ENCODE measurements around the gene ERGIC3. TPM values are rescaled to one million over a fixed set of nuclear protein-coding genes. Genes with fewer than 3 reads are reported as not detected.

Gene ERGIC3
- total RNA-seq, 4 donors from 2014 or later, result 106 to 199 (median 153) TPM

- TF ChIP-seq EP300 (IDR thresholded peaks at IDR 0.05), result no peak
- Histone ChIP-seq H3K27ac (no peak overlapping the region), H3K4me3 (no peak overlapping the region), H3K9me3 (no peaks in the 10 kb centered on the region), H3K27me3 (no peaks in the 10 kb centered on the region), H3K4me1 (no peaks in the 10 kb centered on the region), H3K36me3 (no peaks in the 10 kb centered on the region)
- 92 to 98% methylated on average over 6 to 7 of the region's 7 CpGs for WGBS, 2 donors
- DNase-seq (ENCODE audit: low spot score in 2 of 2), result no peak
Measured at GRCh38 chr20:35564905-35565304, 23.0 kb downstream of the ERGIC3 start.

GRCh38 chr20:35568645-35569044 lies 26.8 kb downstream of the ERGIC3 start:
- Histone ChIP-seq H3K27me3 (no peaks in the 10 kb centered on the region), H3K4me3 (no peak overlapping the region), H3K4me1 (no peaks in the 10 kb centered on the region), H3K27ac (no peak overlapping the region), H3K9me3 (peaks cover 0 to 14% (median 0%) of the 10 kb centered on the region in 4 donors), H3K36me3 (no peaks in the 10 kb centered on the region)
- no peak for TF ChIP-seq EP300 (IDR thresholded peaks at IDR 0.05)
- no peak for TF ChIP-seq CTCF (IDR thresholded peaks at IDR 0.05)
- TF ChIP-seq POLR2A (IDR thresholded peaks at IDR 0.05), result no peak
- 11 to 12% methylated on average over 2 of the region's 2 CpGs for WGBS, 2 donors
- no peak for DNase-seq (ENCODE audit: low spot score in 2 of 2)

GRCh38 chr20:35571555-35571954 lies 29.7 kb downstream of the ERGIC3 start:
- H3K4me3 ChIP-seq, result no peak overlapping the region
- H3K4me1 ChIP-seq, result no peaks in the 10 kb centered on the region
- no peaks in the 10 kb centered on the region for H3K36me3 ChIP-seq
- TF ChIP-seq EP300 (IDR thresholded peaks at IDR 0.05) (no peak), CTCF (IDR thresholded peaks at IDR 0.05) (no peak), POLR2A (IDR thresholded peaks at IDR 0.05) (no peak)
- H3K27me3 ChIP-seq, result no peaks in the 10 kb centered on the region
- peaks cover 0 to 27% (median 0%) of the 10 kb centered on the region in 4 donors for H3K9me3 ChIP-seq
- no peak for DNase-seq (ENCODE audit: low spot score in 2 of 2)
- H3K27ac ChIP-seq, result no peak overlapping the region

- WGBS, 2 donors, result 94% methylated on average over 4 of the region's 4 CpGs
- DNase-seq (ENCODE audit: low spot score in 2 of 2), result no peak
- TF ChIP-seq EP300 (IDR thresholded peaks at IDR 0.05), result no peak
- TF ChIP-seq POLR2A (IDR thresholded peaks at IDR 0.05), result no peak
- no peak for TF ChIP-seq CTCF (IDR thresholded peaks at IDR 0.05)
- peaks cover 0 to 27% (median 0%) of the 10 kb centered on the region in 4 donors for H3K9me3 ChIP-seq
- no peaks in the 10 kb centered on the region for H3K36me3 ChIP-seq
- no peak overlapping the region for H3K27ac ChIP-seq
- H3K4me3 ChIP-seq, result no peak overlapping the region
- no peaks in the 10 kb centered on the region for H3K27me3 ChIP-seq
- no peaks in the 10 kb centered on the region for H3K4me1 ChIP-seq
Measured at GRCh38 chr20:35572838-35573237, 31.0 kb downstream of the ERGIC3 start.

- H3K4me1 ChIP-seq, result no peaks in the 10 kb centered on the region
- no peaks in the 10 kb centered on the region for H3K27me3 ChIP-seq
- no peak for DNase-seq (ENCODE audit: low spot score in 2 of 2)
- H3K27ac ChIP-seq, result no peak overlapping the region
- TF ChIP-seq POLR2A (IDR thresholded peaks at IDR 0.05) (no peak), EP300 (IDR thresholded peaks at IDR 0.05) (no peak), CTCF (IDR thresholded peaks at IDR 0.05) (no peak)
- peaks cover 0 to 27% (median 0%) of the 10 kb centered on the region in 4 donors for H3K9me3 ChIP-seq
- no peak overlapping the region for H3K4me3 ChIP-seq
- 75 to 78% methylated on average over 4 of the region's 4 CpGs for WGBS, 2 donors
- H3K36me3 ChIP-seq, result no peaks in the 10 kb centered on the region
Measured at GRCh38 chr20:35575958-35576357, 34.1 kb downstream of the ERGIC3 start.

GRCh38 chr20:35576816-35577215 lies 34.9 kb downstream of the ERGIC3 start:
- H3K9me3 ChIP-seq, result peaks cover 0 to 36% (median 0%) of the 10 kb centered on the region in 4 donors
- no peaks in the 10 kb centered on the region for H3K27me3 ChIP-seq
- no peaks in the 10 kb centered on the region for H3K36me3 ChIP-seq
- no peak overlapping the region for H3K4me3 ChIP-seq
- H3K4me1 ChIP-seq, result no peaks in the 10 kb centered on the region
- H3K27ac ChIP-seq, result no peak overlapping the region
- DNase-seq (ENCODE audit: low spot score in 2 of 2), result no peak
- 61 to 71% methylated on average over 3 of the region's 3 CpGs for WGBS, 2 donors
- no peak for TF ChIP-seq CTCF (IDR thresholded peaks at IDR 0.05)
- TF ChIP-seq EP300 (IDR thresholded peaks at IDR 0.05), result no peak
- no peak for TF ChIP-seq POLR2A (IDR thresholded peaks at IDR 0.05)
